ENCODE measurements around the gene RASGRP1.
"Not testable (repeated sequence)": the region's sequence is repeated elsewhere in the genome, so short reads cannot be mapped to it uniquely, and the experiment has no call there.

RASGRP1 gene

DNA sequence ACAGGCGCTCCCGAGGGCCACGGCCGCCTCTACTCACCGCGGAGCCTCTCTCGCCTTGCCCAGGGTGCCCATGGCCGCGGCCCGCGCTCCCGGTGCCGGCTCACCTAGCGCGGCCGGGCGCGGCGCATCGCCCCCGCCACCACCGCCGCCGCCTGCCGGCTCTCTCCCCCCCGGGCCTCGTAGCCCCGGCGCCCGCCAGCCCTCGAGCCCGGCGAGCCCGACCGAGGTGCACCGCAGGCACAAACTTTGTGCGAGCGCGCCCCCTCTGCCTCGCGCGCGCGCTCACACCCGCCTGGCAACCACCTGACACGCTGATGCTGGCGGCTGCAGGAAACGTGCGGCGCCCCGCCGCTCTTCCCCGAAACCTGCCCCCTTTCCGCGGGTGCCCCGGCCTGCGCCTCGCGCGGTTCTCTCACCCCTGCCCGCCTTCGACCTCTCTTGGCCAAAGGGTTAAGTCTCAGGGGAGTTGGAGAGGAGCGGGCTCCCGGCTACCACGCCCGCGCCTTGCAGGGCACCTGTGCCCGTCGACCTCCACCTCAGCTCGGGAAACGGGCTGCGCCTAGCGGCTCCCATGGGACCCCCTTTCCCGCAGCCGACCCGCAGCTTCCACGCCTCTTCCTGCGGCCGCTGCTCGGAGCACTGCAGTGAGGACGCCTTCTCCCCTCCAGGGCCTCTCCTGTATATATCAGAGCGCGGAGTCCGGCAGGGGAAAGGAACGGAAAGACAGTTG, at the start of gene RASGRP1:
Gene RASGRP1, minus strand, starts transcription at position 258 of the 730 bp plus-strand sequence. Its CDS starts 186 bp downstream, at position 72.
- DNase-seq = no peak

DNA sequence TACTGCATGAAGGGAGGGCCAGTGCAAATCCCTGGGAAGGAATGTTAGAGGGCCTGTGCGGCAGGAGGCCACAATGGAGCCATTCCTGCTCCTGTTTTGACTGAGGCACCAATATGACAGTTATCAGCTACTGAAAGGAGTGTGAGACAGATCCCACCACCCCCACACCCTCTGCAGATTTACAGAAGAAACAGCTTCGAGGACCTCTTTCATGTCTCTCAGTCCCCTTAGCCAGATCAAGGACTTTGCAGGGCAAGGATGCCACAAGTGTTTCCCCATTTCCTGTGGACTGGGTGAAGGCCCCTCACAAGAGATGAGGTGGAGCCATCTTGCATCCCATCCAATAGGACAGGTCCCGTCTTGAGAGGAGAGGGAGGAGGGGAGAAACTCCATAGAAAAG, 48.5 kb upstream of the RASGRP1 start:
- DNase-seq = no peak

DNA sequence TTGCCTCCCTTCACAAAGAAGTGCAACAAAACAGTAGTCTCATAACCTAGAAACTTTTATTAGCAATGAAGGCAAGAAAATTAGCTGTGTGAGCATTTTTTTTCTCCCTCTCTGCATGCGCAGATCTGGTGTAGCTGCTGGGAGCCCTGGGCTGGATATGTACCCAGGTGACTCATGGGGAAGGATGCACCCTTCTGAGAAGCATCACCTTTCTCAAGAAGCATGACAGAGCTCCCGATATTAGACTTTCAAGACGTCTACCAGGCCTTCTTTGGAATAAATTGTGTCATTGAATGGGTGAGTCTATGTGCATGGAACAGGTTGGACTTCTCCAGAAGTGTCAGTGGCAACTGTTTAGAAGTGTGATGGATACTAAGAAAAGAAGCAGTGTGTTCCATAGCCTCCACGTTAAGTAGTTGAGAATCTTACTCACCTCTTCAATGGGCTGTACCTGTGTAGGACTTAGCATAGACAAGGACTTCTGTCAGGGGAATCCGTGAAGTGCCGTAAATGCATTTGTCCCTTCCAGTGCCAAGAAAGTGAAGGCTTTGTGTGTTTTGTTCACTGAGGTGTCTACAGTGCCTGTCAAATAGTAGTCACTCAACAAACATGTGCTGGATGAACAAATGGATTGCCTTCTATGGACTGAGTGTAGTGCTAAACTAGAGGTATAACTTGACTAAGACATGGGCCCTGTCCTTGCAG, 47.7 kb upstream of the RASGRP1 start:
- no peak for DNase-seq

DNA sequence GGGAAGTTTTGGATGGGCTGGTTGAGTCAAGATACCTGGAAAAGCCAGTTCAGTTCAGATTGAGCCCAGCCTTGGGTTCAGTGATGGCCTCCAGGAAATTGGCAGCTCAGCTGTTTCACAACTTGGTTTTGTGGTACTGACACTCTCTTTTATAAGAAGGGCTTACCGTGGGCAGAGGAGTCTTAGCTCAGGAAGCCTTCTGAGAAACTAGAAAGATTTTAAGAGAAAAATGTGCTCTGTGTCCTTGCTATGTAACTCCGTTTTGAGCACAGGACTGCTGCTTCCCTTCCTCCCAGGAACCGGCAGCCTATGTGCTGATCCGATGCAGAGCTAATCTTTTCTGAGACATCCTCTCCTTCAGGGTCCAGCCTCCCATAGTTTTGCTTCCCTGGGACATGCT, 46.6 kb upstream of the RASGRP1 start:
- no peak for DNase-seq

DNA sequence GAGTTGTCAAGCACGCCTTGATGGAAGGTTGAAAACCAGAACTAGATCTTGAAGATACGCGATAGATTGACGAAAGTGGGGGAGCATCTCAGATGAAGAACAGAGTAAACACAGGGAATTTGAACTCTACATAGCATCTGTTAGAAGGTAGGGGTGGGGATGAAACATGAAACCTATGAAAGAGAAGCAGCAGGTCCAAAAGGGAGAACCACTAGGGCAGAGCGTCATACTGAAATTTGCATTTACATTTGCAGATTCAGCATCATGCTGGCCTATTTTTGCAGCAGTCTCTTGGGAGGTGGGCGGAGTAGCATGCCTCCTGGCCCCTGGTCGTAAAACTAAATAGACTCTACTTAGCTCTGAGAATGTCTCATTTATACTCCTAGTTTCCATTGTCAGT, 46.1 kb upstream of the RASGRP1 start:
- DNase-seq = no peak

DNA sequence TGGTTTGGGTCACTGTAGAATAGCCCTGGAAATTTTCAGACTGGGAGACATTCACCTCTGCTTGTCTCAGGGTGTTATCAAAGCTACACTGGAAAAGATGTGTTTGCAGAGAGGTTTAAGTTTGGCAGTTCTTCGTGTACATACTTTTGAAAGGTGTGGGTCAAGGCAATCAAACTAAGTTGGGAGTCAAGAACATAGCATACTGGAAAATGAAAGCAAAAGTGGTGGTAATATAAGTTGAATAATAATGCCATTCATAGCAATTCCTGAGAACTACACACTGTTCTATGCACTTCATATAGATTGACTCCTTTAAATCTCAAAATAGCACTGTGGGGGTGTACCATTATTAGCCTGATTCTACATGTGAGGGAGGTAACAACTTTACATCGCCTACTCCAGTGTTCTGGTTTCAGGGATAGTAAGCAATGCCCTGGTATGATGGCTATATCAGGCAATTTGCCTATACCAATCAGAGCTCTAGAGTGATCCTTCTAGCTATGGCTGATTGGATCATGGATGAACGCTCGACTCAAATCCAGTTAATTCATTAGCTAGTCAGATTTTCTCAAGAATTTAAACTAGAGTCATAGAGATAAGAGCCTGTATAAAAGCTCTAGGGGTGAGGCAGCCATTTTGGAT, 44.6 kb upstream of the RASGRP1 start:
- DNase-seq = no peak

DNA sequence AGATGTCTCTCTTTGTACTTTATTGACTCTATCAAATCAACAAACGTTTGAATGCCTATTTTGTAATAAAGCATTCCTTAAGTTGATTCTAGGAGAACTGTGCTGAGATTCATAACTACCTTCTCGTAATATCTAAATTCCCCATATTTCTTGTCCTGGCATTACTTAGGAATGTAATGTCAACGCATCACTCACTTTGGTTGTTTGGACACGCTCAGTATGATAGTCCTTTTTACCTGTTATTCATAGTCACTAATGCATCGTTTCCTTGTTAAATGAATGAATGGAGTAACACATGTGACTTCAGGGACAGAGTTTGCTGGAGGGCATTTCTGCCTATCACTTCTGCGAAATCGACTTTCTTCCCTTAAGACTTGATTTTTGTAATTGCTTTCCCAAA, 44.1 kb upstream of the RASGRP1 start:
- DNase-seq = no peak

DNA sequence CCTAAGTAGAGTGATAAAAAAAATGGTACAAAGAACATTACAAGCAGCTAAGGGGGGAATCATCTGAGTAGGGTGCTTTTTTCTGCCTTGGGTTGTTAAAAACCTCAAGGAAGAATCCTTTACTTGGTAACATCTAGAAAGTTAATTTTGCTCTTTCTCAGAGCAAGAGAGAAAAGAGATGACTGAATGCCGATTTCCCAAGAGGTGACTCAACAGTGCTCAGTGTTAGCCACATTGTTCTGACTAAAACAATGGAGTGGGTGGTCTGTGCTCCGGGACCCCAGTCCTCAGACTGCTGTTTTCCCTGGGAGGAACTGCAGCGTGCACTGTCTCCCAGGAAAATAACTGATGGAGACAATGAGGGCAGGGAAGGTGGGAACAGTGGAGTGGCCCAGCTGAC, 41.1 kb upstream of the RASGRP1 start:
- DNase-seq = no peak

DNA sequence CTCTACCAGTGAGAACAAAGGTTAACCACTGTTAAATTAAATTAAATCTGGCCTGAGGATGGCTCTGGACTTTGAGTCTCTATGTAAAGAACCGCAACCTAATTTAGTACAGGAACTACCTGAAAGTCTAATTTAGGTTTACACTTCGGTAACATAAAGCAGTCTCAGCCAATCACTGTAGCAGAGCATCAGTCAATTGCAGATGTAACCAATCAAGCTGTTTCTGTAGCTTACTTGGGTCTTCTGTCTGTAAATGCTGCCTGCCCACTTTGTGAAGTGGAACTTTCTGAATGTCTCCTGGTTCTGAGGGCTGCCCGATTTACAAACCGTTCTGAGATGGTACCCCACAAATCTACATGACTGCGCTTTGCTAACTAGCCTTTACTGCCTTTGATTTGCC, 39.1 kb upstream of the RASGRP1 start:
- DNase-seq = no peak

DNA sequence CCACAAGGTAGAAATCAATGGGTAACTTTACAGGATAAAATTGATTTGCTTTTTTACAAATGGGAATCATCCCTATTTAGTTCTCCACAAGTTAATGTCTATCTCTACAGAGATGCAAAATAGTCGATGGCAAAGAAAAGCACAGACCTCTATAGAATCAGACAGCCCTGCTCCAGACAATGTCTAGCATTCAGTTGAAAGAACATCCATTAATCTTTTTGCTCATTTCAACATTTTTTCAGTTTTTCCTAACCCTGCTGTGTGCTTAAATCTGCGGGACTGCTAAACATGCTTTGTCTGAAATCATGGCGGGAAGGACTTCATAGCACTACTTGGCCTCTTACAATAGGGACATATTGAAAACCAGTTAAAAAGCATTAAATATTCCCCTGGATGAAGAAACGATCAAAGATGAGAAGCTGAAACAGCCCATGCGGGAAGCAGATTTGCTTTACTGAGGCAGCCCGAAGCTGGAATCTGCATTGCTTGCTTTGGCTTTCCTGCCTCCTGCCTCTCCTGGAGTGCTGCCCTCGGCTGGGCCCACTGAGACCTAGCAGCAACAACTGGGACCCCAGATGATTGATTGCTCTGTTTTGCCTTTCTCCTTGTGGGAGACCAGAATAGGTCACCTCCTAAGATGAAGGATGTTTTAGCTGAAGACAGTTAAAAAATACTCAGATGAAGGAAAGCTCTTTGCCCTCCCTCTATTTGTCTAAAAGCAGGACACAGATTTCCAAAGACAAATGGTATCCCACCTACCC, 38.5 kb upstream of the RASGRP1 start:
- DNase-seq = no peak

DNA sequence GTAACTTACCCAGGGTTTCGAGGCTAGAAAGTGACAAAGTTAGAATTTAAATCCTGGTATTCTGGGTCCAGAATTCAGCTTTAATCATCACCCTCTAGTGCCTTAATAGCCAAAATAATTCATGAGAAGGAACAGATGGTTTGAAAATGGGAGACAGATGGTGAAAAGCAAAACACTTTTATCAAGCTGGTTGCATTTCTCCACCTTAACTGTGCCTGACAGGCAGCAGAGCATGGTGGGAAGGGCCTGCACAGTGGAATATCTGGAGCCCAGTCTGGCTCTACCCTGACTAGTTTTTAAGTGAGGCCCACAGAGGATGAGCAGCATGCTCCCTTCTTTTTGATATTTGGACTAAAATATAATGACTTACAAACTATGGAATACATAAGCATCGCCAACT, 35.6 kb upstream of the RASGRP1 start:
- DNase-seq = no peak

DNA sequence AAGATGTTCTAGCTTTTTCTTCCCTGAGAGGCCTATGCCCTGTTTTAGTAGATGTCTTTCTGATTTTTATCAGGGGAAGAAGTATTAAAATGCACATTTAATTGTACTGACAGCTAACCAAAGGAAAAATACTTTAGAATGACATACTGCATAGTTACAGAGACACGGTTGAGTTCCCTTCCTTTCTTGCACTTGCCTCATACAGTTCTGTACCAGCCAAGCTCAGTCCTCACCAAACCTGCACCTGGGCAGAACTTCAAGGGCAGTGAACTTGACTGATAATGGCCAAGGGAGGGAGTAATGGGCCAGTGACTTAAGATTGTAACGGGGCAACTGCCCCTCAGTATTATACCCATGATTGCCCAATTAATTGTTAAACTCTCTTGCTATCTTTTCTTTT, 34.1 kb upstream of the RASGRP1 start:
- no peak for DNase-seq

DNA sequence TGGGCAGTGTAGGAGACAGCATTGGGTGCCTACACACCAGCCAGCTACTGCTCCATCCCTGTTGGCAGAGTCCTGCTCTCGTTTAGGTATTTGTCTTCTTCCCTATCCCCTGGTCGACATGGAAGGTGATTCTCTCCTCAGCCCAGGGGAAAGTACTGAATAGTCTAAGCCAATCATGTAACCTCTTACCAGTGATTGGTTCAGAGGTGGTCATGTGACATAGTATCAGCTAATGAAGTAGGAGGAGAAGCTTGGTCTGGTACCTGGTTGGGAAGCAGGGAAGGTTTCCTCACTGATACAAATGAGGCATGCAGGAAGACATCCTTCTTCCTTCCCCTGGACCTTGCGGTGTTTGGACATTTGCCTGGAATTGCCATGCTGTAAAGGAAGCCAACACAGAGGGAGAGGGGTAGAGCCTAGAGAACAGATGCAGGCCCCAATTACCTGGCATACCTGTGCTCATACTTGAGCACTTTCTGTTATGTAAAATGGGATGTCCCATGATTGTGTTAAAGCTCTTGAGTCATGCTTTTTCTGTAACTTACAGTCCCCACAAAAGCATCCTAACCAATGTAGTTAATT, 32.7 kb upstream of the RASGRP1 start:
- DNase-seq = no peak

DNA sequence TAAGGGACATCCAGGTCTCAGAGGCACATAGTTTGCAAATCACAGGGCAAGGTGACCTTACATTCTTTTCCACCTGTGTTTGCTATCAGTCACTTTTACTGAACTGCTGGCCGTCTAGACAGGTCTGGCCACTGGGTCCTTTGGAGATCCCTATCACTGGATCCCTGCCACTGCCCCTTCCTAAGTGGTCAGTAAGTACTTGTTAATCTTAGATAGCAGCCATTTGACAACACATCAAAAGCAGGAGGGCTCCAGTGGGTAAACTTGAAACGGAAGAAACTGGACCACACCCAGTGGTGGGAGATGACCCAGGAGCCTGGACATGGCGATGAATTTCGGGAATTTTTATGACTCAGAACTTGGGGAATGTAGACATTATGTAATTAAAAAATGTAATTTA, 28.9 kb upstream of the RASGRP1 start:
- DNase-seq = no peak

DNA sequence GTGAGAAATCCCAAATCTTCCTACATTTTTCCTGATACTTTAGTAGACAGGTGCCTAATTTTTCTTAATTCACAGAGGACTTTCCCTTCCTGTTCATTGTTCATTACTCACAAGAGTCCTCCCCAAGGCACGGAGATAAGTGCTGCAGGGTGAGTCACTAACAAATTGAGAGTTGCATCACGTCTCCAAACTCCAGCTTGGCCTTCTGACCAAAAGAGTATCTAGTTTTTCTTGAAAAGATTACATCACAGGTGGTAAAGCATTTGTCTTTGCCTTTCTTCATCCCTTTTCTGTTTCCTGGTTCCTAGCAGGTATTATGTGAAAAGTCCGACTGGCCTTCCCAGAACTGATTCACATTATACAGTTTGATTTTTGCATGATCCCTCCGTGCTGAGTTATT, 24.9 kb upstream of the RASGRP1 start:
- DNase-seq = no peak

DNA sequence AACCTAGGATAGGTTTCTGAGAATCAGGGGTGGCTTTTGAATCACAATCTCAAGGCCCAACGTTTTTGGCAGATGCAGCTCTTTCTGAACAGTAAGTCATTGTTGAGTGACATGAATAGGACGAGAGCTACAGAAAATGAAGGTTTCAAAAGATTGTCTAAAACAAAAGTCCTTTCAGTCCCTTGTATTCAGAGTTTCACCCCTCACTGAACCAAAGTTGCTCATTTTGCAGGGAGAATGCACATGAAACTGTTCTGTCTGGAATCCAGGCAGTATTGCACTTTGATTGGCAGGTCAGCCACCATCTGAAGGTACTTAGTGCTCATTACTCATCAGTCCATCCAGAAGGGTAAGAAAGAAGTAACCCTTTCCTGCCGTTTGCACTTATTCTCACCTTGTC, 24.1 kb upstream of the RASGRP1 start:
- DNase-seq = no peak

DNA sequence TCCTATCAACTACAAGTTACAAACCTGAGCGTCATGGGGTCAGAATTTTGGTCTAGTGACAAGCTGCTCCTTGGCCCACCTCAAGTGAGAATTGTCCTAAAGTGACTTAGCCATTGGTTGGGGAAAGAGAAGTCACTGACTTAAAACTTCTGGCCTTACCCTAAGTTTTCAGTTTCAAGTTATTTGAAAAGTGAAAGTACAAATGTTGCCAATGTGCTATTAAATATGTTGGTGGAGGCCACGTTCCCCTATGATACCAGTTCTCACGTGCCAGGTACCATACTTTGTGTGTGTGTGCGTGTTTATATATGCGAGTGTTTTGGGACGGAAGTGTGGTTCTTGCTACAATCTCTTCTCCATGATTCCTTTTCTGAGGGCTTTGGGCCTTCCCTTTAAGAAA, 22.6 kb upstream of the RASGRP1 start:
- no peak for DNase-seq

DNA sequence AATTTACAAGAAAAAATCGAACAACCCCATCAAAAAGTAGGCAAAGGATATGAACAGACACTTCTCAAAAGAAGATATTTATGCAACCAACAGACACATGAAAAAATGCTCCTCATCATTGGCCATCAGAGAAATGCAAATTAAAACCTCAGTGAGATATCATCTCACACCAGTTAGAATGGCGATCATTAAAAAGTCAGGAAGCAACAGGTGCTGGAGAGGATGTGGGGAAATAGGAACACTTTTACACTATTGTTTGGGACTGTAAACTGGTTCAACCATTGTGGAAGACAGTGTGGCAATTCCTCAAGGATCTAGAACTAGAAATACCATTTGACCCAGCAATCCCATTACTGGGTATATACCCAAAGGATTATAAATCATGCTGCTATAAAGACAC, 21.4 kb upstream of the RASGRP1 start:
- DNase-seq = not testable (repeated sequence)

DNA sequence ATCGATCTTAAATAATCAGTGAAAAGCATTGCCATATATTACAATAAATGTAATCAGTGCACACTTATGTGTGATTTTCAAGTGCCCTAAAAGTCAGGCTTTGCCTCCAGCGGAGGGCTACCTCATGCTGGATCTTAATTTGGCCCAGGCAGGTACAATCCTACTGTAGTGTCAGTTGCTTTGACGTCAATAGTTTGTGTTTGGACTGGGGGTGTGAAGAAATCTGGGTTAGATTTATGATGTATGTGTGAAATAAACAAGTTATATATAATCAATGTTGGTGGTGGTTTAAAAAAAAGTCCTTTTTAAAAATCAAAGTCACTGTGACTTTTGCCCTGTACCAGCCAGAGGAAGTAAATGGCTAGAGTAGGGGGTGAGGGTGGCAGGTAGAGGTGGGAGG, 14.0 kb upstream of the RASGRP1 start:
- DNase-seq = no peak

DNA sequence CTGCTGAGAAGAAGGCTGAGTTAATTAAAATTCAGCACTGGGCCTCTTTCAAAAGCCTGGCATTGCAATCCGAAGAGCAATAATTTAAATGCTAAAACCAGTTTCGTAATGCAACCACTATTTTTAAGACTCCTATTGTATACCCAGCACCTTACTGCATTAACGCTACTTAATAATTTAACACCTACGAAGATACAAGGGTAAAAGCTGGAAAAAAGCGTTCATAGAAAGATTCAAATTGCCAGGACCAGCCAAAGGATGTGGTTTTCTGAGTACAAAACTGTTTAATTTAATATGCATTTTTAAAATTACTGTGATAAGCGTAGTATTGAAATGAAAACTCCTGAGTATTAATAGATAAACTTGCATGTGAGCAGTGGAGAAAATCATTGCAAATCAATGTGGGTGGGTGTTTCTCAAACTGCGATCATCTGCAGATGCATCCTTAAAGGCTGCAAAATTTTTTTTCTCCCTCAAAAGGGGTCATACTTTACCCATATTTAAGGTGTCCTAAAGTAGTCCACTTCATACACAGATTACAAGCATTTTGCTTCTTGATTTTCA, 12.9 kb upstream of the RASGRP1 start:
- no peak for DNase-seq

DNA sequence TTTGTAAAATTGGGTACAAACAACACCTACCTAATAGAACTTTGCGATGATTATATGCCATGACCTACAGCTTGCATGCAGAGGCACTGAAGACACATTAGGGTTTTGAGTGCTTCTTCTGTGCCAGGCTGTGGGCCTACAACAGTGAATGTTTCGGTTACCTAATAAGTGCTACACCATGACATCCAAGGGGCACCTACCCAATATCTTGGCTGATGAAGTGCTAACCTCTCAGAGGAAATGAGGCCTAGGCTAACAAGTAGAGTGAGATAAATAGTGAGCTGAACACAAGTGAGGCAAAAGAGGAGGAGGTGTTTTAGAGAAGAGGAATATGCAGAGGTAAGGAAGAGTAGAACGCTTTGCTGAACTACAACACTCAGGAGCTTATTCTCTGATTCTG, 12.2 kb upstream of the RASGRP1 start:
- DNase-seq = no peak

DNA sequence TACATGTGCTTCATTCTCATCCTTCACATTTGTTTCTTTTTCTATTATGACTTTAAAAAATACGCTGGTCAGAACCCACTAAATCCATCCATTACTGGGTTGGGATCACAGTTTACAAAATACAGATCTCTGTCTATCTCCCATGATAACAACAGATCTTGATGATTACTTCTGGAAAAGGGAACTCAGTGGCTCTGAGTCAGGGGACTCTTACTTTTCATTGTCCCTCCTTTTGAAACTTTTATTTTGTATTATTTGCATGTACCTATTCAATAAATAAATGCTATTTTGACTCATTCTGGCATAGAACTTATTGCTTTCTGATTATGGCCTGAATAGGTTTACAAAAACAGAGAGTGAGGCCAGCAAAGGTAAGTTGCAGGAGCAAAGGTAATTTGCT, 11.6 kb upstream of the RASGRP1 start:
- DNase-seq = no peak

DNA sequence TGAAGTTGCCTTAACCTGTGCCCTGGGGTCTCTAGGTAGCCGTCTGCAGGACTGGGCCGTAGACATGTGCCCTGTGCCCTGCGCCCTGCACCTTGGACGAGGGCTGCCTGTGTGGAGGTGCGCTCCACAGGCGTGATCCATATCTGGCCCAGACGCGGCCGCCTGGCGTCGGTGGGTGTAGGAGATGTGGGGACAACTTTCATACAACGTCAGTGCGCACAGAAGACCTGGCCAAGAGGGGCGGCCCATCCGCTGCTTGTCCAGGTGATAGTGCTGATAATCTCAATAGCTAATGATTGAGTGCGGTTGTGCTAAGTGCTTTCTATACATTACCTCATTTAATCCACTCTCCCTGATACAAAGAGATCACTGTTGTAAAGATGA, 665 bp upstream of the RASGRP1 start:
- no peak for DNase-seq
